Cardiac muscle cell (in vitro differentiated cells and primary cell): Measurements from ENCODE around the gene VWA8. TPM values are rescaled to one million over a fixed set of nuclear protein-coding genes. Genes with fewer than 3 reads are reported as not detected.
"Not testable (repeated sequence)": the region's sequence is repeated elsewhere in the genome, so short reads cannot be mapped to it uniquely, and the experiment has no call there.

ENCODE experiments used
- DNase-seq, 2 donors: peaks; one replicate each; pipeline versions ENCODE4 v3.0.0 to v3.0.0-alpha.2; 2010 to 2017; ENCODE audit warnings: low read depth in 1 of 2, low spot score in 1 of 2
- H3K27ac ChIP-seq: fragments of 200-600 bp; sonication (generic); 2 replicates; pipeline ENCODE4 v1.5.1; 2016
- H3K27me3 ChIP-seq: fragments of 200-600 bp; sonication (generic); 2 replicates; pipeline ENCODE4 v1.6.0; 2016; ENCODE audit warnings: control low read depth
- H3K36me3 ChIP-seq: fragments of 200-600 bp; sonication (generic); 2 replicates; pipeline ENCODE4 v1.5.1; 2016; ENCODE audit warnings: control low read depth
- H3K4me1 ChIP-seq: fragments of 200-600 bp; sonication (generic); 2 replicates; pipeline ENCODE4 v1.8.1; 2017; ENCODE audit warnings: low read depth, mild to moderate bottlenecking, mixed run types
- H3K4me3 ChIP-seq: fragments of 200-600 bp; sonication (generic); 2 replicates; pipeline ENCODE4 v1.5.1; 2016; ENCODE audit warnings: mild to moderate bottlenecking
- H3K9me3 ChIP-seq: fragments of 200-600 bp; sonication (generic); 2 replicates; pipeline ENCODE4 v1.5.1; 2017; ENCODE audit warnings: low read depth, mild to moderate bottlenecking, control low read depth
- CTCF ChIP-seq: IDR thresholded peaks from 2 replicates; pipeline ENCODE4 v1.5.1; 2012; ENCODE audit warnings: low read depth, mild to moderate bottlenecking, low read length
- polyA plus RNA-seq: library from polyadenylated mRNA; unstranded; fragments of >200 nt; fragmentation: Nextera tagmentation; extraction: Ambion mirVana; gene quantifications from 2 replicates; pipeline ENCODE4 v1.2.1, GENCODE V29; 2016
- total RNA-seq: library from RNA; depleted of rRNA; stranded (reverse); fragments of >200 nt; gene quantifications from 2 replicates; pipeline ENCODE4 v1.2.3, GENCODE V29; 2016

VWA8 gene
- total and polyA plus RNA-seq, 2 experiments from 2014 or later, result 9.4 to 22.9 TPM

- no peak for TF ChIP-seq CTCF
- no peak for DNase-seq
Observed at GRCh38 chr13:41631296-41631965, 329.5 kb downstream of the VWA8 start.

GRCh38 chr13:41627425-41627824 lies 333.5 kb downstream of the VWA8 start:
- Histone ChIP-seq H3K4me1 (peaks cover 7% of the 10 kb centered on the region), H3K36me3 (no peaks in the 10 kb centered on the region), H3K9me3 (no peaks in the 10 kb centered on the region), H3K27ac (no peak overlapping the region), H3K27me3 (no peaks in the 10 kb centered on the region), H3K4me3 (no peak overlapping the region)
- DNase-seq, result no peak
- no peak for TF ChIP-seq CTCF

More at GRCh38 chr13:41631296-41631965, 329.5 kb downstream of the VWA8 start:
- Histone ChIP-seq H3K4me1 (no peaks in the 10 kb centered on the region), H3K4me3 (no peak overlapping the region), H3K36me3 (no peaks in the 10 kb centered on the region), H3K27me3 (no peaks in the 10 kb centered on the region), H3K9me3 (no peaks in the 10 kb centered on the region), H3K27ac (no peak overlapping the region)

- no peak for TF ChIP-seq CTCF
- DNase-seq, result no peak
- Histone ChIP-seq H3K36me3 (no peaks in the 10 kb centered on the region), H3K4me3 (no peak overlapping the region), H3K27me3 (no peaks in the 10 kb centered on the region), H3K4me1 (peaks cover 19% of the 10 kb centered on the region), H3K27ac (no peak overlapping the region), H3K9me3 (no peaks in the 10 kb centered on the region)
Observed at GRCh38 chr13:41624041-41624440, 336.9 kb downstream of the VWA8 start.

GRCh38 chr13:41622432-41623429 lies 338.2 kb downstream of the VWA8 start:
- no peak for TF ChIP-seq CTCF
- Histone ChIP-seq H3K9me3 (no peaks in the 10 kb centered on the region), H3K4me1 (peaks cover 19% of the 10 kb centered on the region), H3K4me3 (no peak overlapping the region), H3K27me3 (no peaks in the 10 kb centered on the region), H3K27ac (peak overlapping the region; percentile 87), H3K36me3 (no peaks in the 10 kb centered on the region)
- peak in 1 of 2 donors; percentile 38 for DNase-seq

- H3K27me3 ChIP-seq, result no peaks in the 10 kb centered on the region
- no peaks in the 10 kb centered on the region for H3K9me3 ChIP-seq
- no peak for TF ChIP-seq CTCF
- peaks cover 19% of the 10 kb centered on the region for H3K4me1 ChIP-seq
- no peak overlapping the region for H3K4me3 ChIP-seq
- H3K36me3 ChIP-seq, result no peaks in the 10 kb centered on the region
- DNase-seq, result peak; percentile 61 to 78
- peak overlapping the region; percentile 87 for H3K27ac ChIP-seq
Observed at GRCh38 chr13:41621716-41622431, 339.0 kb downstream of the VWA8 start.

GRCh38 chr13:41617633-41618032 lies 343.3 kb downstream of the VWA8 start:
- H3K4me3 ChIP-seq, DNase-seq, H3K27me3 ChIP-seq, H3K9me3 ChIP-seq, H3K36me3 ChIP-seq, H3K27ac ChIP-seq: not testable (repeated sequence)
- peaks cover 21% of the 10 kb centered on the region for H3K4me1 ChIP-seq
